ENCODE results near the gene GAS1. TPM values are rescaled to one million over a fixed set of nuclear protein-coding genes. Genes with fewer than 3 reads are reported as not detected.

The GAS1 gene
- total and polyA plus RNA-seq, 2 of the 4 experiments (the other 2 are of a cell fraction): 1.8 to 2.2 TPM

DNA sequence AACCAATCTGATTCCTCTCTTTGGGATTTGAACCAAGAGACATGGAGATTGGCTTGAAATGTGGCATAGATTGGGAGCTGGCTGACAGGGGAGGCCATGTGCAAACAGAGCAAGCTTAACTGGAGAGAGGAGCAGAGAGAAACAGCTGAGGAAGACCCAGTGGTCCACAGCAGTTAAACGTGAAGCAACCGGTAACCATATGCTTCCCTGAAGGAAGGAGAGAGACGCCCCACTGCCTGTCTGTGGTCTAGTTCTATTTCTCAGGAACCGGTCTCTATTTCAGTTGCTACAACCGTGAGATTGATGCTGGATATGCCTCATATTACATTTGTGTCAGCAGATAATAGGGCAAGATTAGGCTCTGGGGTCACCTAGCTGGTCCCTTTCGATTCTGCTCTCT, 13.6 kb upstream of the GAS1 start:
- no peaks in the 10 kb centered on the region for H3K36me3 ChIP-seq (ENCODE audit: control insufficient read depth, insufficient read depth, low read length)
- in situ Hi-C loops (cut with MboI; ENCODE audit: low sequenced_read_pairs) (no loop called here), intact Hi-C loops (cut with micrococcal nuclease) (no loop called here)

More for the DNA sequence above, 13.6 kb upstream of the GAS1 start:
- dilution Hi-C loops (cut with HindIII; ENCODE audit: low sequenced_read_pairs, unreplicated experiment): no loop called here
- no CpG with 5 or more reads among the region's 6 CpGs for WGBS, 2 experiments (ENCODE audit: extremely low coverage in 2 of 2, insufficient read length in 1 of 2)
- ChIA-PET POLR2A (ENCODE audit: unreplicated experiment) (no interaction called here), CTCF (no interaction called here)
- H2AFZ ChIP-seq (replicated peaks; ENCODE audit: low read length, poor library complexity): no peak overlapping the region
- H3K14ac ChIP-seq (replicated peaks; ENCODE audit: low read depth, low read length): no peak overlapping the region
- no peak for ATAC-seq (ENCODE audit: low read depth)
- no peak for TF ChIP-seq RFX5 (IDR thresholded peaks at IDR 0.05; ENCODE audit: low read depth, low read length)
- TF ChIP-seq SMC3 (IDR thresholded peaks at IDR 0.05; ENCODE audit: low read depth, low read length): no peak
- no peak for TF ChIP-seq RAD21 (IDR thresholded peaks at IDR 0.05; ENCODE audit: low read length)
- no peak for TF ChIP-seq POLR2A (IDR thresholded peaks at IDR 0.05; ENCODE audit: low read depth, low read length)
- no peak for TF ChIP-seq CHD1 (IDR thresholded peaks at IDR 0.05; ENCODE audit: low read depth, low read length)
- no peak for TF ChIP-seq CEBPB (IDR thresholded peaks at IDR 0.05; ENCODE audit: low read depth, low read length)
- TF ChIP-seq BHLHE40 (IDR thresholded peaks at IDR 0.05; ENCODE audit: low read depth, low read length): no peak
- no peak overlapping the region for H3K23ac ChIP-seq (ENCODE audit: low read depth, low read length)
- no peaks in the 10 kb centered on the region for H3K9me1 ChIP-seq (ENCODE audit: insufficient read depth, low read length)
- no peak overlapping the region for H3K4me2 ChIP-seq (ENCODE audit: low read depth, low read length)
- no peak overlapping the region for H4K91ac ChIP-seq (ENCODE audit: insufficient read depth, low read depth, low read length)
- no peak overlapping the region for H2BK5ac ChIP-seq (ENCODE audit: low read depth, low read length, poor library complexity, severe bottlenecking)
- no peaks in the 10 kb centered on the region for H3K79me1 ChIP-seq (ENCODE audit: low read depth in 1 of 2, low read length in 2 of 2)
- no peak overlapping the region for H2AK5ac ChIP-seq (ENCODE audit: low read depth, low read length)
- no peak overlapping the region for H3K18ac ChIP-seq (ENCODE audit: low read depth, low read length)
- no peak overlapping the region for H4K5ac ChIP-seq (ENCODE audit: low read depth, low read length)
- H3K27me3 ChIP-seq (ENCODE audit: control insufficient read depth, insufficient read depth, low read length): peaks cover 10% of the 10 kb centered on the region
- H2BK15ac ChIP-seq (ENCODE audit: low read depth, low read length): no peak overlapping the region
- H4K20me1 ChIP-seq (ENCODE audit: insufficient read depth, low read length): no peaks in the 10 kb centered on the region
- no peaks in the 10 kb centered on the region for H3K9me3 ChIP-seq (ENCODE audit: control insufficient read depth, insufficient read depth, low read length)
- no peak overlapping the region for H2BK120ac ChIP-seq (ENCODE audit: low read depth, low read length)
- H3K27ac ChIP-seq (ENCODE audit: insufficient read depth, low read length): no peak overlapping the region
- no peak overlapping the region for H2AK9ac ChIP-seq (replicated peaks; ENCODE audit: low read depth, low read length, poor library complexity)
- H3K4ac ChIP-seq (ENCODE audit: low read depth, low read length): no peak overlapping the region
- BruUV-seq (replicated peaks): no TSS peak
- no peak overlapping the region for H3K56ac ChIP-seq (ENCODE audit: extremely low read depth, insufficient read depth, low read length)
- H3K4me3 ChIP-seq (ENCODE audit: insufficient read depth, low read depth, low read length): no peak overlapping the region
- H3K4me1 ChIP-seq (ENCODE audit: control insufficient read depth, insufficient read depth, low read length): peaks cover 2% of the 10 kb centered on the region; the same call in 1 of the 2 replicates
- DNase-seq: no peak
- H4K8ac ChIP-seq (ENCODE audit: low read depth in 2 of 2, low read length in 2 of 2): no peak overlapping the region
- no peak overlapping the region for H3K9ac ChIP-seq (ENCODE audit: low read depth, low read length)
- H2BK20ac ChIP-seq (ENCODE audit: low read depth, low read length): no peak overlapping the region

Data from IMR-90 (cell line).